GM12878 (cell line): ENCODE measurements around the gene HNRNPDL. TPM values are rescaled to one million over a fixed set of nuclear protein-coding genes. Genes with fewer than 3 reads are reported as not detected.

Source experiments
- ATAC-seq: fragments of 200-7000 bp; cut with Tn5 transposase; 3 replicates; pipeline ENCODE4 v1.9.1; 2020; ENCODE audit warnings: mild to moderate bottlenecking, moderate library complexity
- BruUV-seq: library from RNA; stranded (reverse); fragments of 400-500 nt; replicated peaks from 2 replicates; lab custom pipeline; 2021; lab: Mats Ljungman, UMichigan
- CTCF ChIA-PET: fragments of 300-600 bp; sonication (Branson Sonifier 250); formaldehyde crosslinking; extraction: SDS; loops from one replicate; lab custom pipeline; 2021; ENCODE audit warnings: inconsistent platforms; lab: Yijun Ruan, JAX
- POLR2A ChIA-PET: fragments of 350-600 bp; formaldehyde crosslinking; extraction: SDS; loops from one replicate; lab custom pipeline; 2021; ENCODE audit warnings: inconsistent platforms; lab: Charles Lee
- RAD21 ChIA-PET: fragments of 300-600 bp; sonication (Branson Sonifier 250); formaldehyde crosslinking; loops from one replicate; lab custom pipeline; 2023; ENCODE audit warnings: antibody characterized with exemption; ENCODE audit not compliant: unreplicated experiment; lab: Charles Lee
- SMC1A ChIA-PET: fragments of 300-600 bp; sonication (Branson Sonifier 250); formaldehyde crosslinking; loops from one replicate; lab custom pipeline; 2023; ENCODE audit not compliant: unreplicated experiment, uncharacterized antibody; lab: Charles Lee
- DNase-seq: peaks from one replicate; pipeline ENCODE4 v3.0.0-alpha.2; 2011; ENCODE audit warnings: low read depth, low spot score
- FAIRE-seq: peaks from 3 replicates; lab custom pipeline; 2011; peaks lifted over from hg19 to GRCh38; lab: Jason Lieb, UNC
- H2AFZ ChIP-seq: 2 replicates; pipeline ENCODE4 v1.6.0; 2011; ENCODE audit warnings: low read depth, low read length, control low read depth; ENCODE audit not compliant: control insufficient read depth
- H3K27ac ChIP-seq: 2 replicates; pipeline ENCODE4 v1.5.1; 2011; ENCODE audit warnings: control low read depth; ENCODE audit not compliant: control insufficient read depth, insufficient read depth
- H3K27me3 ChIP-seq, 2 experiments: replicated peaks in 1 of 2; 2 replicates each; pipeline versions ENCODE4 v1.6.0 to v1.6.1; 2011; ENCODE audit warnings: low read length in 1 of 2; ENCODE audit not compliant: control insufficient read depth in 2 of 2, insufficient read depth in 2 of 2
- H3K36me3 ChIP-seq, 2 experiments: 2 replicates each; pipeline ENCODE4 v1.5.1; 2011; ENCODE audit warnings: low read length in 1 of 2; ENCODE audit not compliant: control insufficient read depth in 2 of 2, insufficient read depth in 2 of 2
- H3K4me1 ChIP-seq: 2 replicates; pipeline ENCODE4 v1.6.1; 2011; ENCODE audit warnings: mild to moderate bottlenecking, low read length, moderate library complexity, mixed read lengths; ENCODE audit not compliant: control insufficient read depth, insufficient read depth
- H3K4me2 ChIP-seq: 2 replicates; pipeline ENCODE4 v1.6.0; 2011; ENCODE audit warnings: control low read depth; ENCODE audit not compliant: control insufficient read depth, insufficient read depth
- H3K4me3 ChIP-seq: fragments of 200-600 bp; sonication (generic); 2 replicates; pipeline ENCODE4 v1.5.1; 2016
- H3K79me2 ChIP-seq: 2 replicates; pipeline ENCODE4 v1.6.0; 2011; ENCODE audit warnings: low read length; ENCODE audit not compliant: control insufficient read depth, insufficient read depth
- H3K9ac ChIP-seq: 2 replicates; pipeline ENCODE4 v1.8.0; 2011; ENCODE audit warnings: low read length, control low read depth, mixed read lengths; ENCODE audit not compliant: control insufficient read depth, insufficient read depth
- H3K9me3 ChIP-seq: replicated peaks from 3 replicates; pipeline ENCODE4 v1.5.1; 2011; ENCODE audit warnings: mild to moderate bottlenecking, low read length; ENCODE audit not compliant: control insufficient read depth, insufficient read depth
- H4K20me1 ChIP-seq: 2 replicates; pipeline ENCODE4 v1.6.0; 2011; ENCODE audit not compliant: control insufficient read depth, insufficient read depth
- BACH1 ChIP-seq: fragments of 450-650 bp; IDR thresholded peaks from 2 replicates; pipeline ENCODE4 v1.6.1; 2017; ENCODE audit warnings: mild to moderate bottlenecking, borderline replicate concordance
- CHD1 ChIP-seq: IDR thresholded peaks from 2 replicates; pipeline ENCODE4 v1.6.1; 2012; ENCODE audit warnings: low read depth, low read length, improper control_type of control experiment
- E2F8 ChIP-seq: fragments of 450-650 bp; IDR thresholded peaks from 2 replicates; pipeline ENCODE4 v1.6.1; 2018; ENCODE audit warnings: mild to moderate bottlenecking, low read depth, moderate library complexity; ENCODE audit not compliant: partially characterized antibody
- NKRF ChIP-seq: fragments of 450-650 bp; conservative IDR thresholded peaks from 2 replicates; pipeline ENCODE4 v1.6.1; 2017; ENCODE audit warnings: mild to moderate bottlenecking, moderate library complexity
- NR2F1 ChIP-seq: fragments of 450-650 bp; conservative IDR thresholded peaks from 2 replicates; pipeline ENCODE4 v1.6.1; 2017; ENCODE audit warnings: mild to moderate bottlenecking
- PAX8 ChIP-seq: fragments of 450-650 bp; IDR thresholded peaks from 2 replicates; pipeline ENCODE4 v1.6.1; 2017; ENCODE audit warnings: mild to moderate bottlenecking, moderate library complexity
- SRF ChIP-seq, 2 experiments: IDR thresholded peaks; 2 replicates each; pipeline ENCODE4 v1.6.1; 2011; ENCODE audit warnings: low read depth in 2 of 2, low read length in 2 of 2, mild to moderate bottlenecking in 1 of 2, moderate library complexity in 1 of 2
- STAT3 ChIP-seq: IDR thresholded peaks from 2 replicates; pipeline ENCODE4 v1.6.1; 2011; ENCODE audit warnings: low read depth, low read length, improper control_type of control experiment
- TBL1XR1 ChIP-seq: IDR thresholded peaks from 2 replicates; pipeline ENCODE4 v1.6.1; 2012; ENCODE audit warnings: low read depth, low read length, improper control_type of control experiment
- USF1 ChIP-seq: IDR thresholded peaks from 2 replicates; pipeline ENCODE4 v1.6.1; 2011; ENCODE audit warnings: borderline replicate concordance, low read depth, mild to moderate bottlenecking, moderate library complexity, mixed read lengths, low read length; ENCODE audit not compliant: insufficient read depth; ENCODE audit errors: extremely low read length
- ZNF24 ChIP-seq: fragments of 450-650 bp; IDR thresholded peaks from 2 replicates; pipeline ENCODE4 v1.6.1; 2017; ENCODE audit warnings: antibody characterized with exemption, mild to moderate bottlenecking
- WGBS: methylation state at CpG from one replicate; pipeline ENCODE4 v1.1.6; 2016; ENCODE audit warnings: low lambda C conversion rate; ENCODE audit not compliant: insufficient replicate concordance, insufficient coverage; ENCODE audit errors: missing lambda C conversion rate; 5-methylcytosine and 5-hydroxymethylcytosine counted together
- in situ Hi-C: fragments of 300-500 bp; cut with MboI; formaldehyde crosslinking; loops from 9 replicates; pipeline ENCODE4 v1.14.3; 2018; ENCODE audit warnings: mixed read lengths
- intact Hi-C: fragments of 100-400 bp; cut with micrococcal nuclease; formaldehyde crosslinking; loops from one replicate; pipeline ENCODE4 v1.14.2; 2022; ENCODE audit not compliant: unreplicated experiment
- polyA plus RNA-seq, 11 experiments: library from polyadenylated mRNA; depleted of rRNA in 4 of 11; unstranded in 6 of 11; stranded (reverse) in 5 of 11; fragments of >200 nt; fragmentation: Nextera tagmentation in 4 of 11; fragmentation: Illumina TruSeq in 1 of 11; extraction: Ambion mirVana in 4 of 11; extraction: Trizol in 1 of 11; gene quantifications; 1 replicate in 1 of 11; 2 replicates in 10 of 11; pipeline versions ENCODE4 v1.2.1 to v1.2.3, GENCODE V29; 2011 to 2016; ENCODE audit warnings: inconsistent platforms in 2 of 11, missing spikeins in 2 of 11, low read depth in 1 of 11
- total RNA-seq, 4 experiments: library from RNA; depleted of rRNA in 3 of 4; stranded (reverse); fragments of >200 nt in 3 of 4; fragmentation: Illumina TruSeq in 1 of 4; extraction: Trizol in 1 of 4; gene quantifications; 2 replicates each; pipeline versions ENCODE4 v1.2.1 to v1.2.3, GENCODE V29; 2013 to 2021

The HNRNPDL gene
- total and polyA plus RNA-seq, 10 of the 15 experiments (the other 5 are each of a cell fraction or from before 2014, with no cell fraction given): 217 to 510 (median 345) TPM

- TF ChIP-seq SRF (IDR thresholded peaks at IDR 0.05; ENCODE audit: low read depth in 2 of 2, low read length in 2 of 2): no peak
- TF ChIP-seq TBL1XR1: no peak
- no peak for TF ChIP-seq NKRF
Observed at GRCh38 chr4:82469791-82470345, 39.6 kb upstream of the HNRNPDL start (continued).

GRCh38 chr4:82467471-82467870 is 37.2 kb upstream of the HNRNPDL start:
- H3K9ac ChIP-seq: no peak overlapping the region
- CTCF ChIA-PET: interaction anchor here (1.8 kb wide), 1 partner anchor 271 kb away, joined by 5 read pairs; no protein-coding TSS in a partner anchor
- POLR2A ChIA-PET: no interaction called here
- WGBS: 98% methylated on average over 3 of the region's 3 CpGs
- SMC1A ChIA-PET: interaction anchor here (0.9 to 1.6 kb wide), 2 partner anchors 258 to 272 kb away, joined by 3 to 5 read pairs; no protein-coding TSS in a partner anchor
- no peak overlapping the region for H3K4me3 ChIP-seq
- H4K20me1 ChIP-seq: no peaks in the 10 kb centered on the region
- H3K36me3 ChIP-seq: peaks cover 3% of the 10 kb centered on the region in 2 experiments; a peak in 3 of 4 replicates
- no peak overlapping the region for H2AFZ ChIP-seq
- RAD21 ChIA-PET: no interaction called here
- ATAC-seq (no peak), FAIRE-seq (no peak), DNase-seq (no peak)
- in situ Hi-C loops: no loop called here
- intact Hi-C loops: loop anchor here (10.0 kb wide), 1 partner anchor 817 kb away; the partner anchor contains the start of gene COQ2
- H3K4me2 ChIP-seq: no peak overlapping the region
- H3K9me3 ChIP-seq: no peaks in the 10 kb centered on the region
- no peaks in the 10 kb centered on the region for H3K79me2 ChIP-seq
- TF ChIP-seq STAT3 (no peak), PAX8 (no peak), CHD1 (no peak), BACH1 (no peak), E2F8 (no peak), ZNF24 (no peak), USF1 (no peak), NR2F1 (no peak)
- BruUV-seq: no TSS peak
- H3K27ac ChIP-seq: no peak overlapping the region
- H3K4me1 ChIP-seq: no peaks in the 10 kb centered on the region
- no peaks in the 10 kb centered on the region for H3K27me3 ChIP-seq
